GM18505 (cell line): ENCODE results near the gene MINDY4.

Source experiments
- ATAC-seq: cut with Tn5 transposase; IDR thresholded peaks from one replicate; pipeline ENCODE4 v1.9.1; 2021; ENCODE audit not compliant: unreplicated experiment
- POLR2A ChIP-seq: IDR thresholded peaks from 4 replicates; pipeline ENCODE4 v1.6.1; 2011; ENCODE audit warnings: borderline replicate concordance; ENCODE audit not compliant: insufficient read depth, insufficient read length; ENCODE audit errors: extremely low read depth

Gene MINDY4

DNA sequence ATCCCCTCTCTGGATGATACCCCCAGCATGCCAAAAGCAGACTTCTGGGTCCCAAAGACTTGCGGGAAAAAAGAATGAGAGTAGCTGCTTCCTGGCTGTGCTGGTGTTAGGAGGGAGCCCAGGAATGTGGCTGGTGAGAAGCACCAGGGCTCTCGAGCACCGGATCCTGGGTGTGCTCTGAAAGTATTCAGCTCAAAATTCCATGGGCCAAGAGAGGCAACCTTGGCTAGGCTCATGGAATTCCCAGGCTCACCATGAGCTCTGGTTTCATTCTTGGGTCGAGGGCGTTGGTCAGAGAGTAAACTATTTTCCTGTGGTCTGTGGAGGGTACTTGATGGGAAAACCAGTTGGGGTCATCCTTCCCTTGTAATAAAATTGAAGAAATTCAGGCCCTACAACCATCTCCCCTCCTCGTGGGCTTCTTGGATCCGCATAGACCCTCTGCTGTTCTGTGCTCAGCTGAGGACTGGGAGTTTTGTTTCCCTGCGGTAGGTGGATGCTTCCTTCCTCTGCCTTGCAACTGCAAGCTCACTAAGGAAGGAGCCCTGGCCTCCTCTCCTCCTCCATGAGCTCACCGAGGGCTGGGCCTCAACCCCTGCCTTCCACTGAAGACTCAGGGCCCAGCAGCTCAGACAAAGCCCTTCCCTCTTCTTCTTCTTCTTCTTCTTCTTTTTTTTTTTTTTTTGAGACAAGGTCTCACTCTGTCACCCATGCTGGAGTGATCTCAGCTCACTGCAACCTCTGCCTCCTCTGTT is 106.0 kb downstream of the MINDY4 start:
- ATAC-seq, result no peak
- TF ChIP-seq POLR2A, result no peak

DNA sequence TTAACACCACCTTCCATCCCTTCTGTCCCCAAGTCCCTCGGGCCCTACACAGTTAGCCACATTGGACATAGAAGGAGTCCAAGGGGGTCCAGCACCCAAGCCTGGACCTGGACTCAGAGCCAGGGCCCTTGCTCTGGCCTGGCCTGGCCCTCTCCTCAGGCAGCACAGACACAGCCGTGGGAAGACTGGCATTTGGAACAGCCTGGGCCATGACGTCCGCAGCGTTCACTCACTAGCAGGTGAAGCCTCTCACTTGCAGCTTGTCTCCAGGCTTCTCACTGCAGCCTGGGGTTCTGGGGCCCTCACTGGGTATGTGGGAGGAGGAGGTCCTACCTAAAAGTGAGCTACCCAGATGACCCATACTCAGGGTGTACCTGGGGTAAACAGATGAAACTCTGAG is 106.8 kb downstream of the MINDY4 start:
- no peak for ATAC-seq

DNA sequence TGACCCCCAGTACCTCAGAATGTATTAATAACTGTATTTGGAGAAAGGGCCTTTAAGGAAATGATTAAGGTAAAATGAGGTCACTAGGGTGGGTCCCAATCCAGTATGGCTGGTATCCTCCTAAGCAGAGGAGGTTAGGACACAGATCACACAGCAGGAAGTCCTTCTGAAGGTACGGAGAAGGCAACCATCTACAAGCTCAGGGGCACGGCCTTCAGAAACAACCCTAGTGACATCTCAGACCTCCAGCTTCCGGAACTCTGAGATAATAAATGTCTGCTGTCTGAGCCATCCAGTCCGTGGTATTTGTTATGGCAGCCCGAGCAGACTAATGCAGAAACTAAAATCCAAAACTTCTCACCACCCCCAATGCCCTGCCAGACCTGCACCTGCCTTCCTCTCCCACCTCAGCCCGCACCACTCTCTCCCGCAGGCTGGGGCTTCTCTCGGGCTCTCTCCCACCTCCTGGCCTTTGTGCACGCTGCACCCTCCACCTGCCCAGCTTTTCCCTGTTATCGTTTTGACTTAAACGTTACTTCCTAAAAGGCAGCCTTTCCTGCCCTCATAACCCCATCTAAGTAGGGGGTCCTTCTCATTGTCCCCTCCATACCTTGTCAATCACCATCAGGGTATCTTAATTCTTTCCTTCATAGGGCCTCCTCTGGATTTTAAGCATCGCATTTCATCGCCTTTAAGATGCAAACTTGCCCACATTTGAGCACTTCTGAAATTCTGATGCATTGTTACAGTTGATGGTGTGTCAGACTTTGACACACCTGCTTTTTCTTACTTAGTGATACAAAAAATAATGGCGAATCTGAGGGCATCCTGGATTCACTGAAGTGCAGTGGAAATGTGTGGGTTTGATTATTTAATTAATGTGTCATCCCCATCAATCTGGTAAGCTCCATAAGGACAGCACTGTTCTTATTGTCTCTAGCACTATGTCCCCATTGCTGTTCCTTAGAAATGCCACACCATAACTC is 108.2 kb downstream of the MINDY4 start:
- TF ChIP-seq POLR2A, result no peak
- ATAC-seq, result no peak

More for the DNA sequence above, 106.8 kb downstream of the MINDY4 start:
- TF ChIP-seq POLR2A, result no peak

DNA sequence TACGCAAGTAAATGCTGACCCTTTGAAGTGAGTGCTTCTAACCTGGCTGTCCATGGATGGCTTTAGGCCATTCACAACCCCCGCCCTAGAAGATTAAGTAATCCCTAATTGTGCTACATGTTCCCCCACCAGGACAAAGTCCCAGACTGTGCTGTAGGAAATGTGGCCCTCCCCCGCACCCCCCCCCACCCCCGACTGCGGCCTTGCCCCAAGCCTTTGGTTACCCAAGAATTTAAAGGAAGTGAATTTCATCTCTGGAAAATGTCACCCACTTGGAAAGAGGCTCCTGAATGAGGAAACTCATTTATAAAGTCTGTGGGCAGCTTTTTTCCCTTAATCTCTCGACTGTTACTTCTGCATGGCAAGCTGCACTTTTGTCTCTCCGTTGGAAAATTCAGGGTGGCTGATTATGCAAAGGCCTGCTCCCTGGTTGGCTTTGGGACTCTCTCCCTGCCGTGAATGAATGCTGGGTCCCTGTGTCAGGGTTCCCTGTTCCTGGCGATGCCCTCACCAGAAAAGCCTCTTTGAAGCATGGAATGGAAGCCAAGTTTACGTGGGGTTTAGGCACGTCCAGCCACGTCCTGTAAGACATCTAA is 109.0 kb downstream of the MINDY4 start:
- TF ChIP-seq POLR2A, result no peak
- no peak for ATAC-seq

DNA sequence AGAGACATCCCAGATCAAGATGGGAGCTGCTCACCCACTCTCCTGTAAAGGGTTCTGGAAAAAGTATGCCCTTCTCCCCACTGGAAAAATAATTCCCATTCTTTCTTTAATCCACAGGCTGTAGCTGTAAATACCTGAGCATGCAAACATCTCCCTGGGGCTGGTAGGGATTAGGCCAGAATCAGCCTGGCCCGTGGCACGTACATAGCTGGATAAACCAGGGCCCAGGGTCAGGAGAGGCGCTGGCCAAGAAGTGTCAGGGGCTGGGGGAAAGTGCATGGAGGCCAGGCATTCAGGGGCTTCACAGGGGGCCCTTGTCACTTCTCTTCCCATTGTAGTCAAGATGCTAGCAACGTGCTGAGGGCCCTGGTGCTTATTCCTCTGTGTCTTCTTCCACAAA is 109.7 kb downstream of the MINDY4 start:
- no peak for ATAC-seq
- no peak for TF ChIP-seq POLR2A

DNA sequence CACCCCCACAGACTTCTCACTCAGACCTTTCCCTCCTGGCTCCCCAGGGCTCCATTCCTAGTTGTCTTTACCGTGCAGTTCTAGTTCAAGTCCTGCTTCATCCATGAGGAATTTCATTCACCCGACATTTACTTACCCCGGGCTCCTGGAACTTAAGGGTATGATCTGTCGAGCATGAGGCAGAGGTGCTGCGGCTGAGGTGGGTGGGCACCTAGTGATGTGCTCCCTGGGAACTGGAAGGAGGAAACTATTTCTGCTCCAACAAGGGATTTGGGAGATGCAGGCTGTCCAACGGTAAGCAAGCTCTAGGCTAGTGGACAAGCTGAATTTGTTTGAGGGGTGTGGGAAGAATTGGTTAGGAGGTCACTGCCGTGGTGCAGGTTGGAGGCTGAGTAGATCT is 110.2 kb downstream of the MINDY4 start:
- ATAC-seq, result no peak
- TF ChIP-seq POLR2A, result no peak

DNA sequence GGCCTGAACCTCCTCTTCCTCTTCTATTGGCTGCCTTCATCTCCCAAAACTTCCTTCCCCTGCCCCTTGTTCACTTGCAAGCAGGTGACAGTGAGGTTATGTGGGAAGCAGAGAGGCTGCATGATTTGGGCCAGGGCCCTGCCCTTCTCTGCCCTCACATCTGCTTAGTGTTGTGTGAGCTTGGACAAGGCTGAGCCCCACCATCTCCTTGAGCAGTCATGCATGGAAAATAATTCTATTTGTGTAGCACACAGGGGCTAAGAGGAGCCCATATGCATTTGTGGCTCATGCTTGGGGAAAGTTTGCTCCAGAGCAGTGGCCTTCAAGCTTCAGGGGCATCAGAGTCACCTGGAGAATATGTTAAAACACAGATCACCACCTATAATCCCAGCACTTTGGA is 113.7 kb downstream of the MINDY4 start:
- TF ChIP-seq POLR2A, result no peak

DNA sequence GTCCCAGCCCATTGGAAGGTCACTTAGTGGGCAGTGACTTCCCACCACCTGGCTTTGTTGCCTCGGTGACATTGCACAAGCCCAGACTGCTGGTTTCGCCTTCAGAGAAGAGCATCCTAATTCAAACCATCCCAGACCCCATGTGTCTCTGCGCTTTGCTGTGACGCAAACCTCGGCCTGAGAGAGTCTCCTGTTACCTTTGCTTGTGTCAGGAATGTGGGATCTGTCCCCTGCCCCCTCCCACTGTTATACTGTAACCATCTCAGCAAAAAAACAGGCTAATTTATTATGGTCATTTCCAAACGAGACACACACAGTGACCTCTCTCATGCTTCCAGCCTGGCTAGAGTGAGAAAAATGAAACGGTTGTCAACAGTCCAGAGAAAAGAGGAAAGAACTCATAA is 115.4 kb downstream of the MINDY4 start:
- no peak for TF ChIP-seq POLR2A
- ATAC-seq, result no peak

More for the DNA sequence above, 113.7 kb downstream of the MINDY4 start:
- no peak for ATAC-seq

DNA sequence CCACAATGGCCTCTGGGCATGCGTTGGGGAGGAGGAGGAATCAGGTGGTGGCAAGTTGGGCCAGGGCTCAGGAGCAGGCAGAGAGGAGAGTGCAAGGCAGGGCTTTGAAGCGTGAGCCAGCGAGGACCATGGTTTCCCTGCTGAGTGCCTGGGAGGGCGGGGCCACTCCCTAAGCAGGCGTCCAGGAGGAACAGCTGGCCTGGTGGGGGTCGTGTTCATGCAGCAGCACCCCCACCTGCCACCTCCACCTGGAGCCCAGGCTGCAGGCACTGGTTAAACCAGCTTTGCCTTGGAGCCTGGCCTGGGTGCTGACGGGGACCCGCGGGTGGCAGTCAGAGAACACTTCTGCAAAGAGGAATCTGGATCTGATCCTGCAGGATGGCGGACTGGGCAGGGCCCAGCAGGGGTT is 116.3 kb downstream of the MINDY4 start:
- no peak for ATAC-seq
- no peak for TF ChIP-seq POLR2A

DNA sequence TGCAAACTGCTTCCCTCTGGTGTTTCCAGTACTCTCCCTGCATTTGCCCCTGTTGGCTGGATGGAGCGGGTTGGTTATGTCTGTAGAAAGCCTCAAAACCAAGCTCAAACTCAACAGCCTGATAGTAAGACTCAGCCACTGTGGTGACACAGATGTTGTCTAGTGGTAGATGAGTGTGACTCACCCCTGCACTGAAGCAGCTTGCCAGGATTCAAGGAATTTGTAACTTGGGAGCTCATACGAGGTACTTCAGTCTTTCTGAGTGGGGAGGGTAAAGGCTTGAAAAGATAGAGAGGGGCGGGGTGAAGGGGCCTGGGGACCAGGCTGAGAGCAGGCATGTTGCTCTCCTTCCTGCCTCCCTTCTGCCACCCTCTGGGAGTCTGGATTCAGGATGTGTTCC is 117.5 kb downstream of the MINDY4 start:
- TF ChIP-seq POLR2A, result no peak
- no peak for ATAC-seq

DNA sequence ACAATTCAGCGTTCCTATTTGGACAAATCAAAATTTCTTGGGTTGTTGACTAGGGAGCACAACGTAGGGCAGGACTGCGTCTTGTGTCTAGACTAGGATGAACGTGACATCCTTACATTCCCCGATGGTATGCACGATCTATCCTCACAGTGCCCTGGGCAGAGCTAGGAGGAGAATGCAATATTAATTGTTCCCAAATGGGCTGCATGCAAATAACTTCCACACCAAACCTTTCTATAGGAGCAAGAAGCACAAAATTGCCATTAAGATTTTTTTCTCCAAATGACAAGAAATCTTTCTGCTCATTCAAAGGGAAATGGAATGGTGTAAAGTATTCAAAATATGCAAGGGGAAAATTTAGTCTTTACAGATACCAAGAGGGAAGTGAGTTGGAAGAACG is 119.0 kb downstream of the MINDY4 start:
- TF ChIP-seq POLR2A, result no peak

DNA sequence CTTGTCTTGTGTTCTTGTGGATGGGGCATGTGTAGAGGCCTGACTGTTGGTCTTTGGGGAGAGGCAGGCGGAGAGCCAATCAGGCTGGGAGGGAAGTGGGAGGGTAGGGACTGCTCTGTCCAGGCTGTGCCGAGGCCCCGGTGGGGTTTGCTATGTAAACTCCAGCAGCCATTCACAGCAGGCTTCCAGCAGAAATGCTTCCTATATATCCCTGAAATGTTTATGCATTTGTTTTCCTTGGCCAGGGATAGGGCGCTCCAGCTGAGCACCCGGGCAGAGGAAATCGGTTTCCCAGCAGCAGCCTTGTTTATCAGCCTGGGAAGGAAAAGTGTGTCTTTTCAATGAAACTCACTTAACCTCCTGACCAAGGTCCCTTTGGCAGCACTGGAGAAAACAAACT is 122.1 kb downstream of the MINDY4 start:
- ATAC-seq, result no peak
- no peak for TF ChIP-seq POLR2A

More for the DNA sequence above, 119.0 kb downstream of the MINDY4 start:
- no peak for ATAC-seq

DNA sequence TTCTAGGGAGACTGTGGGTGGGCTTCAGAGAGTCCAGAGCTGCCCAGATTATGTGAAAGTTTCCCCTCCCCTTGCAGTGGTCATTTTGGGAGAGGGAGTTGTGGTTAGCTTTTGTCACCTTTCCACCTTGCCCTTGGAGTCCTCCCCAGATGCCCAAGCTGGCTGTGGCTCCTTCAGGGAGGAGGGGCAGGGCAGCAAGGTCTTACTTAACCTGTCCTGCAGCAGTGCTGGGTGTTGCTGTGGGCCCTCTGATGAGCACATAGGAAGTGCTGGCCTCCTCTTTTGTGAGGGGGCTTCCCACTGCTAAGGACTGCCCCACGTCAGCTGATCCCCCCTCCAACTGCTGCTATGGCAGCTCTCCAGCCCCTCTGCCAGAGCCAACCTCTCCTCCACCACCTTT is 122.8 kb downstream of the MINDY4 start:
- ATAC-seq, result no peak
- no peak for TF ChIP-seq POLR2A
